Epithelial cell of esophagus (primary cell): ENCODE measurements around the gene SEZ6L.

Source experiments
- DNase-seq: peaks from one replicate; pipeline ENCODE4 v3.0.0; 2010; ENCODE audit warnings: low read depth
- H3K4me3 ChIP-seq: 2 replicates; pipeline ENCODE4 v1.5.1; 2011; ENCODE audit warnings: mild to moderate bottlenecking, low read length, control low read depth
- CTCF ChIP-seq: IDR thresholded peaks from 2 replicates; pipeline ENCODE4 v1.5.1; 2011; ENCODE audit warnings: low read depth, mild to moderate bottlenecking, low read length, control low read depth, inconsistent platforms; ENCODE audit not compliant: insufficient read depth; ENCODE audit errors: missing control alignments

Gene SEZ6L

GRCh38 chr22:26172389-26172990 is 3.2 kb downstream of the SEZ6L start:
- DNase-seq = peak; percentile 34
- no peak overlapping the region for H3K4me3 ChIP-seq
- TF ChIP-seq CTCF = peak; percentile 39

DNA sequence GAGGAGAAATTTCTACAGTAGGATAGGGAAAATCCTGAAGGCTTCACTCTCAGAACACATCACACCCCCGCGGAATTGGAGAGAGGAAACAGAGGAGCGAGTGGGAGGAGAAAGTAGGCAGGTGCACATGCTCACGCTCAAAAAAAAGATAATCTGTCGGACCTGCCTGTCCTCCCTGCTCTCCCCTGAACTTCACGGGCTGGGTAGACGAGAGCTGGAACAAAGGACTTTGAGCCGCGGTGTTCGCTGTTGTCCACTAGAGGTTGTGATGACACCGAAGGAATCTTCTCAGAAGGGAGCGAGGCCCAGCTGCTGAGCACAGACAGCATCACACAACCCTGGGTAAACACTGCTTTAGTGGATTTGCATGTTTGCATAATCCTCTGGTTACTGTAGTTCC is 5.0 kb downstream of the SEZ6L start:
- DNase-seq = no peak
- no peak for TF ChIP-seq CTCF
- no peak overlapping the region for H3K4me3 ChIP-seq

- no peak for TF ChIP-seq CTCF
- DNase-seq = no peak
These were observed 13.5 kb downstream of the SEZ6L start for GRCh38 chr22:26182723-26183122.

GRCh38 chr22:26185190-26185589 is 15.9 kb downstream of the SEZ6L start:
- no peak overlapping the region for H3K4me3 ChIP-seq
- TF ChIP-seq CTCF = no peak
- DNase-seq = no peak

More at GRCh38 chr22:26182723-26183122, 13.5 kb downstream of the SEZ6L start:
- no peak overlapping the region for H3K4me3 ChIP-seq

GRCh38 chr22:26188341-26188740 is 19.1 kb downstream of the SEZ6L start:
- H3K4me3 ChIP-seq = no peak overlapping the region
- DNase-seq = no peak
- TF ChIP-seq CTCF = no peak

DNA sequence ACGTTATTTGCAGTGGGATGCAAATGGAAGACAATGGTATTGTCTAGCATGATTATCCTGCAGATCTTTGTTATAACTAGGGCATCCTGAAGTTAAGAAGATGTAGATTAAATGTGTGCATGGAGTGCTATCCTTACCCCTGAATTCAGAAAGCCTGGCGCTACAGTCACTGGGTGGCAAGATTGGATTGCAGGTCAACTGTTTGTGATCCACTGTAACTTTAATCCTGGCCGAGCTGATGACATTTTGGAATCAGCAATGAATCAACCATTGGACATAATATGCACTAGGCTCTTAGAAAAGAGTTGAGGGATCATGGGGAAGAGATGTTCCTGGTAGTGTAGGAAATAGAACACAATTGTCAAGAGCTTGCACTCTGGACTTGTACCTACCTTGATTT is 25.1 kb downstream of the SEZ6L start:
- no peak for TF ChIP-seq CTCF
- no peak for DNase-seq

GRCh38 chr22:26194877-26195276 is 25.6 kb downstream of the SEZ6L start:
- H3K4me3 ChIP-seq = no peak overlapping the region
- no peak for TF ChIP-seq CTCF
- DNase-seq = no peak

More for the DNA sequence above, 25.1 kb downstream of the SEZ6L start:
- H3K4me3 ChIP-seq = no peak overlapping the region
